Sigmoid colon (tissue), 4 donors: ENCODE results near the gene XAF1.

ENCODE experiments used
- CTCF ChIP-seq, 4 experiments: fragments of 450-650 bp in 3 of 4; fragments of 200-600 bp in 1 of 4; IDR thresholded peaks; one replicate each; pipeline ENCODE4 v1.5.1; 2016 to 2019; ENCODE audit warnings: antibody characterized with exemption in 4 of 4, mild to moderate bottlenecking in 3 of 4, moderate library complexity in 2 of 4
- EP300 ChIP-seq, 4 donors: sonication (generic); formaldehyde crosslinking; IDR thresholded peaks; one replicate each; pipeline ENCODE4 v1.6.1; 2017; ENCODE audit warnings: antibody characterized with exemption in 4 of 4

DNA sequence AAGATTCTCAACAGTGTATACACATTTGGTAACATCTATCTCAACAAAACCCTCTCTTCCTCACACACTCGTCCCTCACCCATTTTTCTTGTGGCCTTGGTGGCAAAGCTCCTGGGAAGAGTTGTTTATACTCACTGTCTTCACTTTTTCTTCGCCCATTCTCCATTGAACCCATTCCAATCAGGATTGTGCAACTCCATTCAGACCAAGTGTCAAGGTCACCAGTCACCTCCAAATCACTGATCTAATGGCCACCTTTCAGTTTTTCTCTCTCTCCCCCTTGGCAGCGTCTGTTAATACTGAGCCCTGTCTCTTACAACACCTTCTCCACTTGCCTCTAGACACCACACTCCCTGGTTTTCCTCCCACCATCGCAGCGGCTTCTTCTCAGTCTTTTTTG, 34.1 kb upstream of the XAF1 start:
- TF ChIP-seq CTCF (IDR thresholded peaks at IDR 0.05) (no peak), EP300 (IDR thresholded peaks at IDR 0.05) (no peak)
